Type B pancreatic cell (in vitro differentiated cells): ENCODE results near the gene WFIKKN1. TPM values are rescaled to one million over a fixed set of nuclear protein-coding genes. Genes with fewer than 3 reads are reported as not detected.

Experiments used
- DNase-seq: peaks from one replicate; pipeline ENCODE4 v3.0.0; 2021; ENCODE audit warnings: mixed read lengths; ENCODE audit not compliant: unreplicated experiment; ENCODE audit errors: extremely low spot score
- H3K27ac Mint-ChIP-seq: 2 replicates; pipeline ENCODE4 v1.8.0; 2021; ENCODE audit warnings: mild to moderate bottlenecking, mixed read lengths
- H3K27me3 Mint-ChIP-seq: 2 replicates; pipeline ENCODE4 v1.8.0; 2021; ENCODE audit warnings: mixed read lengths
- H3K36me3 Mint-ChIP-seq: 2 replicates; pipeline ENCODE4 v1.8.0; 2021; ENCODE audit warnings: mixed read lengths
- H3K4me1 Mint-ChIP-seq: one replicate; pipeline ENCODE4 v1.8.0; 2021; ENCODE audit warnings: mixed read lengths; ENCODE audit not compliant: unreplicated experiment
- H3K4me3 Mint-ChIP-seq: 2 replicates; pipeline ENCODE4 v1.8.0; 2021; ENCODE audit warnings: mild to moderate bottlenecking, mixed read lengths
- H3K9me3 Mint-ChIP-seq: 2 replicates; pipeline ENCODE4 v1.8.0; 2021; ENCODE audit warnings: mixed read lengths
- total RNA-seq: library from RNA; stranded (reverse); gene quantifications from 2 replicates; pipeline ENCODE4 v1.2.1, GENCODE V29; 2021; ENCODE audit warnings: low replicate concordance
- TF ChIP-seq, protein P1 (sequence below): fragments of 200-600 bp; sonication (generic); conservative IDR thresholded peaks from 2 replicates; pipeline ENCODE4 v1.5.0; 2021; ENCODE audit warnings: antibody characterized with exemption, mild to moderate bottlenecking

The WFIKKN1 gene
- total RNA-seq, 1 donor from 2014 or later, result 9.0 TPM

DNA sequence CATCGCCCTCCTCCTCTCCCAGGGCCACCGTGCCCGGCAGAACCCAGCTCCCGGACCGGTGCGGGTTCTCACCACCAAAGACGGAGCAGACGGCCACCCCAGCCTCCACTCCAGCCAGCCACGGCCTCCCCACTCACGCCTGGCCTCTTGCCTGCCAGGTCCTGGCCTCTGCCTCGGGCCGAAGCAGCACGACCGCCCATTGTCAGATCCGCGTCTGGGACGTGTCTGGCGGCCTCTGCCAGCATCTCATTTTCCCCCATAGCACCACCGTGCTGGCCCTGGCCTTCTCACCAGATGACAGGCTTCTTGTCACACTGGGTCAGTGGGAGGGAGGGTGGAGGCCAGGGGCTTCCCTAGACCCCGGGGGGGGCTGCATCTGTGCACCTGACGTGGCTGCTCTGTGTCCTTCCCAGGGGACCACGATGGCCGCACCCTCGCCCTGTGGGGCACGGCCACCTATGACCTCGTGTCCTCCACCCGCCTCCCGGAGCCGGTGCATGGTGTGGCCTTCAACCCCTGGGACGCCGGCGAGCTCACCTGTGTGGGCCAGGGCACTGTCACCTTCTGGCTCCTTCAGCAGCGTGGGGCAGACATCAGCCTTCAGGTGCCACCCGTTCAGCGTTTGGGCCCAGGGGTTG lies 30.5 kb downstream of the WFIKKN1 start:
- H3K36me3 Mint-ChIP-seq, result no peaks in the 10 kb centered on the region
- H3K4me1 Mint-ChIP-seq, result no peaks in the 10 kb centered on the region
- no peaks in the 10 kb centered on the region for H3K9me3 Mint-ChIP-seq
- H3K27ac Mint-ChIP-seq, result no peak overlapping the region
- TF ChIP-seq, protein P1, sequence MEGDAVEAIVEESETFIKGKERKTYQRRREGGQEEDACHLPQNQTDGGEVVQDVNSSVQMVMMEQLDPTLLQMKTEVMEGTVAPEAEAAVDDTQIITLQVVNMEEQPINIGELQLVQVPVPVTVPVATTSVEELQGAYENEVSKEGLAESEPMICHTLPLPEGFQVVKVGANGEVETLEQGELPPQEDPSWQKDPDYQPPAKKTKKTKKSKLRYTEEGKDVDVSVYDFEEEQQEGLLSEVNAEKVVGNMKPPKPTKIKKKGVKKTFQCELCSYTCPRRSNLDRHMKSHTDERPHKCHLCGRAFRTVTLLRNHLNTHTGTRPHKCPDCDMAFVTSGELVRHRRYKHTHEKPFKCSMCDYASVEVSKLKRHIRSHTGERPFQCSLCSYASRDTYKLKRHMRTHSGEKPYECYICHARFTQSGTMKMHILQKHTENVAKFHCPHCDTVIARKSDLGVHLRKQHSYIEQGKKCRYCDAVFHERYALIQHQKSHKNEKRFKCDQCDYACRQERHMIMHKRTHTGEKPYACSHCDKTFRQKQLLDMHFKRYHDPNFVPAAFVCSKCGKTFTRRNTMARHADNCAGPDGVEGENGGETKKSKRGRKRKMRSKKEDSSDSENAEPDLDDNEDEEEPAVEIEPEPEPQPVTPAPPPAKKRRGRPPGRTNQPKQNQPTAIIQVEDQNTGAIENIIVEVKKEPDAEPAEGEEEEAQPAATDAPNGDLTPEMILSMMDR, result no peak
- H3K4me3 Mint-ChIP-seq, result no peak overlapping the region
- H3K27me3 Mint-ChIP-seq, result no peaks in the 10 kb centered on the region
- no peak for DNase-seq

DNA sequence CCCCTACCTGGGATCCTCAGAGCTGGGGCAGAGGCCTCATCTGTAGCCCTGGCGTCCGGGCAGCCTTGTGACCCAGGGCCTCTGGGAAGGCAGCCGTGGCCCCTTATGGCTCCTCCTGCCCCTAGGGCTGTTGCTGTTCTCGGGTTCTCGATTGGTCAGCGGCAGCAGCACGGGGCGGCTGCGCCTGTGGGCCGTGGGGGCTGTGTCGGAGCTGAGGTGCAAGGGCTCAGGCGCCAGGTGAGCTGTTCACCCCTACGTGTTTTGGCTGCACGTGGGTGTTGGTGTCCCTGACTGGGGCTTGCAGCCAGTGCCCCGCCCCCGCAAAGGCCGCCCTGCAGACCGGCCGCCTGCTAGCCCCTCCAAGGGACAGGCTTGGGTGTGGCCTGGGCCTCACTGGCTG lies 31.3 kb downstream of the WFIKKN1 start:
- TF ChIP-seq, protein P1, result no peak
- Mint-ChIP-seq H3K36me3 (no peaks in the 10 kb centered on the region), H3K27me3 (no peaks in the 10 kb centered on the region), H3K9me3 (no peaks in the 10 kb centered on the region), H3K27ac (no peak overlapping the region), H3K4me3 (no peak overlapping the region), H3K4me1 (no peaks in the 10 kb centered on the region)
- DNase-seq, result no peak

DNA sequence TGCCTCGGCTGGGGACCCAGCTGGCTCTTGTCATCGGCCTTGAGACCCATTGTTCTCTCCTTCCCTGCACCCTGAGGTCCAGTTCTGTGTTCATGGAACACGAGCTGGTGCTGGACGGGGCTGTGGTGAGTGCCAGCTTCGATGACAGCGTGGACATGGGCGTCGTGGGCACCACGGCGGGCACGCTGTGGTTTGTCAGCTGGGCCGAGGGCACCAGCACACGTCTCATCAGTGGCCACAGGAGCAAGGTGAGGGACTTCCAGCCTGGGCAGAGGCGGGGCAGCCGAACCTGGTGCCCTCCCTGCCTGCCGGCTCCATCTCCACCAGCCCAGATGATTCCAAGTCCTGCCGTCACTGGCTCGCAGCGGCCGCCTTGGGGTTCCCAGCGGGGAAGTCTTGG lies 31.8 kb downstream of the WFIKKN1 start:
- Mint-ChIP-seq H3K9me3 (no peaks in the 10 kb centered on the region), H3K27me3 (no peaks in the 10 kb centered on the region), H3K4me1 (peaks cover 2% of the 10 kb centered on the region), H3K36me3 (no peaks in the 10 kb centered on the region), H3K4me3 (no peak overlapping the region), H3K27ac (no peak overlapping the region)
- DNase-seq, result no peak
- TF ChIP-seq, protein P1, result no peak

DNA sequence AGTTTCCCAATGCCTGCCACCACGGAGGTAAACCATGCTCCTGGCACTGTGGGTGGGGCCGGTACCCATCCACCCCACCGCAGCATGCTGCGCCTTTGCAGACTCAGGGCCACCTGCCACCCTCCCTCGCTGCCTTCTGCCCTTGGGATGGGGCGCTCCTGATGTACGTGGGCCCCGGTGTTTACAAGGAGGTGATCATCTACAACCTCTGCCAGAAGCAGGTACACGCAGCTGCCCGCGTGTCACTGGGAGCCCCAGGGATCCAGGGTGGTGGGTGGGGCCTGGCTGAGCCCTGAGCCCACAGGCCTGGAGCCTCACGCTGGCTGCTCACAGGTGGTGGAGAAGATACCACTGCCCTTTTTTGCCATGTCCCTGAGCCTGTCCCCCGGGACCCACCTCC lies 35.8 kb downstream of the WFIKKN1 start:
- DNase-seq, result no peak
- H3K4me3 Mint-ChIP-seq, result no peak overlapping the region
- H3K27me3 Mint-ChIP-seq, result no peaks in the 10 kb centered on the region
- H3K36me3 Mint-ChIP-seq, result no peaks in the 10 kb centered on the region
- TF ChIP-seq, protein P1, result no peak
- H3K9me3 Mint-ChIP-seq, result no peaks in the 10 kb centered on the region
- peaks cover 4% of the 10 kb centered on the region for H3K4me1 Mint-ChIP-seq
- H3K27ac Mint-ChIP-seq, result no peak overlapping the region

DNA sequence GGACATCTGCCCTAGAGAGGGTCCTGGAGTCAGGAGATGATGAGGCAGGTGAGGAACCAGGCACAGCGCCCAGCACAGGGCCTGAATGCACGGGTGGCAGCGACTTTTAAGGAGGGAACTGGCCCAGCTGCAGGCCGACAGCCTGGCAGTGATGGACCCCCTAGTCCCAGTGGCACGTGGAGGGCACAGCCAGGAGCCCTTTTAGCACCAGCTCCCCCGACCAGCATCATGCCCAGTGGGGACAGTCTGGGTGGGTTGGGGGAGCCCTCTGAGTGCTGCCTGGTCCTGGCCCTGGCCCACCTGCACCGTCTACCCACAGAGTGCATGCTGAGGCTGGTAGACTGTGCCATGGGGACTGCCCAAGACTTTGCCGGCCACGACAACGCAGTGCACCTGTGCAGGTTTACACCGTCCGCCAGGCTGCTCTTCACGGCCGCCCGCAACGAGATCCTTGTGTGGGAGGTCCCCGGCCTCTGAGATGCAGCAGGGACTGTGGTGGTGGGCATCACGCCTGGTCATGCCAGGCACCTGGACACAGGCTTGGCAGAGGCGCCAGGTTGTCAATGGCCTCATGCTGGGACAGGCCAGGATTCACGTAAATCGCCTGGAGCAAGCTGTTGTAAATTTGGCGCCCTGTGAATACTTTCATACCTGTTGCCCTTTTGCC lies 36.5 kb downstream of the WFIKKN1 start:
- no peaks in the 10 kb centered on the region for H3K36me3 Mint-ChIP-seq
- peaks cover 4% of the 10 kb centered on the region for H3K4me1 Mint-ChIP-seq
- H3K4me3 Mint-ChIP-seq, result peak overlapping the region; percentile 82
- DNase-seq, result no peak
- no peaks in the 10 kb centered on the region for H3K9me3 Mint-ChIP-seq
- no peaks in the 10 kb centered on the region for H3K27me3 Mint-ChIP-seq
- H3K27ac Mint-ChIP-seq, result peak overlapping the region; percentile 59
- TF ChIP-seq, protein P1, result no peak
